Astrocyte of the cerebellum (primary cell): ENCODE measurements around the gene ATP2B3.

Source experiments
- DNase-seq: peaks from one replicate; pipeline ENCODE4 v3.0.0-alpha.2; 2011; ENCODE audit warnings: low read depth
- H3K4me3 ChIP-seq: 2 replicates; pipeline ENCODE4 v1.5.1; 2011; ENCODE audit warnings: mild to moderate bottlenecking, low read depth, low read length, moderate library complexity
- CTCF ChIP-seq: IDR thresholded peaks from 2 replicates; pipeline ENCODE4 v1.5.1; 2012; ENCODE audit warnings: low read length, low read depth, moderate library complexity, mild to moderate bottlenecking; ENCODE audit errors: missing control alignments
- in situ Hi-C: cut with HindIII; loops from 2 replicates; pipeline ENCODE4 v1.10.0; 2017; ENCODE audit warnings: low sequenced_read_pairs

ATP2B3 gene

GRCh38 chrX:153544727-153545126 lies 27.3 kb downstream of the ATP2B3 start:
- TF ChIP-seq CTCF, result no peak
- no peak for DNase-seq
- H3K4me3 ChIP-seq, result no peak overlapping the region
- in situ Hi-C loops, result no loop called here

- no peak overlapping the region for H3K4me3 ChIP-seq
- no peak for DNase-seq
- in situ Hi-C loops, result no loop called here
- TF ChIP-seq CTCF, result no peak
These were observed 28.9 kb downstream of the ATP2B3 start for GRCh38 chrX:153546386-153546785.

GRCh38 chrX:153547195-153547594 lies 29.8 kb downstream of the ATP2B3 start:
- no peak for TF ChIP-seq CTCF
- in situ Hi-C loops, result no loop called here

GRCh38 chrX:153549231-153549630 lies 31.8 kb downstream of the ATP2B3 start:
- TF ChIP-seq CTCF, result no peak
- DNase-seq, result no peak
- in situ Hi-C loops, result no loop called here

More at GRCh38 chrX:153547195-153547594, 29.8 kb downstream of the ATP2B3 start:
- H3K4me3 ChIP-seq, result no peak overlapping the region
- no peak for DNase-seq

GRCh38 chrX:153549807-153550206 lies 32.4 kb downstream of the ATP2B3 start:
- TF ChIP-seq CTCF, result no peak
- in situ Hi-C loops, result no loop called here
- no peak for DNase-seq
- H3K4me3 ChIP-seq, result no peak overlapping the region

More at GRCh38 chrX:153549231-153549630, 31.8 kb downstream of the ATP2B3 start:
- no peak overlapping the region for H3K4me3 ChIP-seq

GRCh38 chrX:153551135-153551534 lies 33.7 kb downstream of the ATP2B3 start:
- no peak for TF ChIP-seq CTCF
- in situ Hi-C loops, result no loop called here
- no peak overlapping the region for H3K4me3 ChIP-seq
- no peak for DNase-seq

GRCh38 chrX:153554519-153555167 lies 37.2 kb downstream of the ATP2B3 start:
- in situ Hi-C loops, result no loop called here
- H3K4me3 ChIP-seq, result no peak overlapping the region
- TF ChIP-seq CTCF, result peak; percentile 65
- DNase-seq, result peak; percentile 11
